SW 1271 (cell line): ENCODE measurements around the gene RNF10.
"Not testable (repeated sequence)": the region's sequence is repeated elsewhere in the genome, so short reads cannot be mapped to it uniquely, and the experiment has no call there.

Experiments used
- DNase-seq, 2 experiments: peaks; one replicate each; lab custom pipeline; 2025; lab: John Stamatoyannopoulos, UW

RNF10 gene

DNA sequence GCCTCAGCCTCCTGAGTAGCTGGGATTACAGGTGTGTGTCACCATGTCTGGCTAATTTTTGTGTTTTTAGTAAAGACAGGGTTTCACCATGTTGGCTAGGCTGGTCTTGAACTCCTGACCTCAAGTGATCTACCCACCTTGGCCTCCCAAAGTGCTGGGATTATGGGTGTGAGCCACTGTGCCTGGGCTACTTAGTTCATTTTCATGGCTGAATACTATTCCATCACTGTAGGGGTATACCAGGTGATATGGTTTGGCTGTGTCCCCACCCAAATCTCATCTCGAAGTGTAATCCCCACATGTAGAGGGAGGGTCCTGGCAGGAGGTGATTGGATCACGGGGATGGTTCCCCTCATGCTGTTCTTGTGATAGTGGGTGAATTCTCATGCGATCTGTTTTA, 83.0 kb downstream of the RNF10 start:
- not testable (repeated sequence) for DNase-seq

DNA sequence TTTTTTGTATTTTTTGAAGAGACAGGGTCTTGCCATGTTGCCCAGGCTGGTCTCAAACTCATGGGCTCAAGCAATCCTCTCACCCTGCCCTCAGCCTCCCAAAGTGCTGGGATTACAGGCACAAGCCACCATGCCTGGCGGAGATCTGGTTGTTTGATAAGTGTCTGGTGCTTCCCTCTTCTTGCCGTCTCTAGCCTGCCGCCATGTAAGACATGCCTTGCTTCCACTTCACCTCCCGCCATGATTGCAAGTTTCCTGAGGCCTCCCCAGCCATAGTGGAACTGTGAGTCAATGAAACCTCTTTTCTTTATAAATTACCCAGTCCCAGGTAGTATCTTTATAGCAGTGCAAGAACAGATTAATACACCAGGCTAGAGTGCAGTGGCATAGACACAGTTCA, 83.6 kb downstream of the RNF10 start:
- not testable (repeated sequence) for DNase-seq

DNA sequence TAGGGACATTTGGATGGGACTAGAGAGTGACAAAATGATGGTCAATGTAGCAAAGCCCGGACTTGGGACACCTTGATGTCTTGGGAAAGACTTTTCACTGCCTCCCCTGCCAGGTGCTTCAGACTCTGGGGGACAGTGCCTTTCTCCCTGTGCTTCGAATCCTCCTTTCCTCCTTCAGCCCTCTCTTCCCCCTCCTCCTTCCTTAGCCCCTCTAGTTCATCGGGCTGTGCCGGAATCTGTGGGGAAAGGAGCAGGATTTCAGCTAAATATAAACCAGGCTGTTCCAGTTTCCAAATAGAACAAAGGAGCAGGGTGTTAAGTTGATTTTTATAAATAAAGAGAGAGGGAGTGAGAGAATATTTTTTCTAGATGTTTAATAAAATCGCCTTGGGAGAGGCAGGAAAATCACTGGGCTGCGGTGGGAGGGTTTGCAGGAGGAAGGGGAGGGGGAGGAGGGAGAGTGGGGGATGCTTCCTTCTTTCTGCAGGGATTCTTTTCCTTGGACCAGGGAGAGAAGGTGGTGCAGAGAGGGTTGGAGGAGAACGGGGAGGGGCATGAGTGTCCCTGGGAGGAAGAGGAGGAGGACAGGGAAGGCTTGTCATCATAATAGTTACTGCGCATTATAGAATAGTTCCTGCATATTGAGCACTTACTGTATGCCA, 84.9 kb downstream of the RNF10 start:
- no peak for DNase-seq

DNA sequence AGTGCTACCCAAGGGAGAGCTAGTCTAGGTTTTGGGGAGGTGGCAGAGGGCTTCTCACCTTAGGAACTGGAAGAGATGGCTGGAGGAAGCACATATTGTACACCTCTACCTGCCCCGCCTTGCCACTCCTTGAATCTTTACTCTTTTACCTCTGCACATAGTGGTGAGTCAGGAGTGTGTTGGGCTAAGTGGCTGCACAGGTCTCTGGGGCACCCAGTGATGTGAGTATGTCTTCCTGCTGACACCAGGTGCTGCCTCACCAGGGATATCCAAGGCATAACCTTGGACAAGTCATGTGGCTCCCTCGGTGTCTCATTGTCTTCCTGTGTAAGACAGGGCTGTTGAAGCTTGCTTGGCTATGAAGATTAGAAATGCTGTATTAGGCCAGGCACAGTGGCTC, 86.5 kb downstream of the RNF10 start:
- no peak for DNase-seq

DNA sequence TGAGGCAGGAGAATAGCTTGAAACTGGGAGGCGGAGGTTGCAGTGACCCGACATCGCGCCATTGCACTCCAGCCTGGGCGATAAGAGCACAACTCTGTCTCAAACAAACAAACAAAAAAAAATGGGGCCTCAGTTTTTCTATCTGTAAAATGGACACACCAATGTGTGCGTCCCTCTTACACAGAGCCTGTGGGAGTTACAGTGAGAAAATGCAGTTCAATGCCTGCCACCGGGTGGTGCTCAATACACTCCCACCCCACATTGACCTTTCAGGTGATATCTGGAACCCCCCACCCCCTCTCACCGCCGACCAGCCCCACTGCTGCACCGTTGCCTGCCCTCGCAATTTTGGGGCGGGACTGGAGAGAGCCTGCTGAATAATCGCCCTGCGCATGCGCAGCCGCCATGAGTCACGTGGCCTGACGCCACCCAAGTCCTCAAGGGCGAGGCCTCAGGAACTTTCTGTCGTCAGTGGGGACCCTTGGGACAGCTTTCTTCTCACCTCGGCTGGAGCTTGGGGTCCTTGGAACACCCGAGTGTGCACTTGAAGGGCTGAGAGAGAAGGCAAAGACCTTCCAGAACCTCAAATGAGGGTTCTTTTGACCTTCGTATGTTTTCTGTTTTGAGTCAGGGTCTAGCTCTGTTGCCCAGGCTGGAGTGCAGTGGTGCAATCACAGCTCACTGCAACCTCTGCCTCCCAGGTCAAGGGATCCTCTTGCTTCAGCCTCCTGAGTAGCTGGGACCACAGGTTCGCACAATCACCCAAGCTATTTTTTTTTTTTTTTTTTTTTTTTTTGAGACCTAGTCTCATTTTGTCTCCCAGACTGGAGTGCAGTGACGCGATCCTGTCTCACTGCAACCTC, 91.6 kb downstream of the RNF10 start:
- no peak for DNase-seq
